ENCODE measurements around the gene RUFY4.

RUFY4 gene

DNA sequence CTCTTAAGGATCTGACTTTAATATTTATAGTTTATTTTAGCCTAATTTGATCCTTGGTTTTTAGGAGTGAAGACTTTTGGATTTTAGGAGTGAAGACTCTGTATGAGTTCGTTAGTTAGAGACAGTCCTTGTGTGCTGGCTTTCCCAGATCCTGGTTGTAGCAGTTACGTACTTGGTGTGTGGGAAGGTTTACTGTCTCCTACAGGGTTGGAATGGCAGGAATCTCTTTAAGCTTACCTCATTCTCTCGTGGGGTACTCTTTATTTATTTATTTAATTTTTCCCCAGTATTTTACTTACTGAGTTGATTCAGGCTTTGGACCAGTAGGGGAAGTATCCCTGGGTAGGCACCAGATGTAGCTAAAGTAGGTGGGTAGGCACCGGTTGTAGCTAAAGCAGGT lies 54.9 kb downstream of the RUFY4 start:
- Histone ChIP-seq H3K27ac (ENCODE audit: low read length) (no peak overlapping the region), H3K27me3 (ENCODE audit: insufficient read depth, low read length) (no peaks in the 10 kb centered on the region)

DNA sequence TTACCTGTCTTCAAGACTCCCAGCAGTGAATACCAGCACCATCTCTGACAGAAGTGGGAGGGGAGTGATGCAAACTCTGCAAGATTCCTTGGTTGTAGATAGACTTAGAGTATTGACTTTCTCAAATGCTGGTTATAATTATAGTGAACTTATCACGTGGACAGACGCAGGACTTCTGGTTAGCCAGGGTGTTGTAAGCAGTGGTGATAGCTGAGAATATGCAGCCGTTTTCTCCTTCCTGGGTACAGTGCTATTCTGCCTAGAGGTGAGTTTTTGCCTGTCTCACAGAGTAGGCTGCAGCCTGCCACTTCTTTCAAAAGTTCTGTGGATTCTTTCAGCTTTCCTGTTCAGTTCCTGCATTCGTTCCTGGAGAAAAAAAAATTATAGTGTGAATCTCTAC lies 56.0 kb downstream of the RUFY4 start:
- H3K9ac ChIP-seq (ENCODE audit: low read depth, low read length), result no peak overlapping the region
- H3K27ac ChIP-seq (ENCODE audit: low read length), result no peak overlapping the region
- H3K9me3 ChIP-seq (ENCODE audit: insufficient read depth, low read depth, low read length), result peaks cover 4% of the 10 kb centered on the region; the same call in 1 of the 2 replicates
- peaks cover 15% of the 10 kb centered on the region for H3K4me1 ChIP-seq (ENCODE audit: insufficient read depth, low read length)
- no peaks in the 10 kb centered on the region for H3K36me3 ChIP-seq (ENCODE audit: insufficient read depth, low read depth, low read length)
- H3K27me3 ChIP-seq (ENCODE audit: insufficient read depth, low read length), result no peaks in the 10 kb centered on the region
- H3K4me3 ChIP-seq (ENCODE audit: low read length), result no peak overlapping the region

More for the DNA sequence above, 54.9 kb downstream of the RUFY4 start:
- no peak overlapping the region for H3K4me3 ChIP-seq (ENCODE audit: low read length)
- H3K9me3 ChIP-seq (ENCODE audit: insufficient read depth, low read depth, low read length), result peaks cover 4% of the 10 kb centered on the region; the same call in 1 of the 2 replicates
- H3K36me3 ChIP-seq (ENCODE audit: insufficient read depth, low read depth, low read length), result no peaks in the 10 kb centered on the region
- no peak overlapping the region for H3K9ac ChIP-seq (ENCODE audit: low read depth, low read length)
- peaks cover 15% of the 10 kb centered on the region for H3K4me1 ChIP-seq (ENCODE audit: insufficient read depth, low read length)

DNA sequence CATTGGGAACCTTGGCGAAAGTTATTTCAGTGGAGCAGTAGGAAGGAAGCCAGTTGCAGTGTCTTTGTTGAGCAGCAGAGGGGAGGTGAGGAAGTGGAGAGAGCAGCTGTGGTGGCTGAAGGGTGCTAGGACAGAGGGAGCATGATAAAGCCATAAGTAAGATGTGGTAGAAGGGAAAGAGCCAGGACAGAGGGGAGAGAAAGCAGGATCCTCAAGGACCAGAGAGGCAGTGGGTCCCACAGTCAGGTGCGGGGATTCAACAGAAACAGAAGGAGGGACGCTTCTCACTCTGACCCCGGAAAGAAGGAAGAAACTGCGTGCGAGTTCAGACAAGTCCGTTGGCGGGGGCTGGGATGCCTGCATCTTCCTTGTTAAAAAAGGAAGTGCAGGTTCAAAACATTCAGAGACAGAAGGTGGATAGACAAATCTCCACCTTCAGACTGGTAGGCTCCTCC lies 56.6 kb downstream of the RUFY4 start, which contains the start of gene CXCR2:
Gene CXCR2 (plus strand): TSS at position 403 of the 455 bp plus-strand sequence. CDS start 8,774 bp downstream, outside the sequence.
- H3K36me3 ChIP-seq (ENCODE audit: insufficient read depth, low read depth, low read length), result no peaks in the 10 kb centered on the region
- no peak within 1 kb of the TSS for H3K9ac ChIP-seq (ENCODE audit: low read depth, low read length)
- peaks cover 4% of the 10 kb centered on the region; the same call in 1 of the 2 replicates for H3K9me3 ChIP-seq (ENCODE audit: insufficient read depth, low read depth, low read length)
- peaks cover 15% of the 10 kb centered on the region for H3K4me1 ChIP-seq (ENCODE audit: insufficient read depth, low read length)
- no peak within 1 kb of the TSS for H3K27ac ChIP-seq (ENCODE audit: low read length)
- H3K4me3 ChIP-seq (ENCODE audit: low read length), result no peak within 1 kb of the TSS
- H3K27me3 ChIP-seq (ENCODE audit: insufficient read depth, low read length), result no peaks in the 10 kb centered on the region

DNA sequence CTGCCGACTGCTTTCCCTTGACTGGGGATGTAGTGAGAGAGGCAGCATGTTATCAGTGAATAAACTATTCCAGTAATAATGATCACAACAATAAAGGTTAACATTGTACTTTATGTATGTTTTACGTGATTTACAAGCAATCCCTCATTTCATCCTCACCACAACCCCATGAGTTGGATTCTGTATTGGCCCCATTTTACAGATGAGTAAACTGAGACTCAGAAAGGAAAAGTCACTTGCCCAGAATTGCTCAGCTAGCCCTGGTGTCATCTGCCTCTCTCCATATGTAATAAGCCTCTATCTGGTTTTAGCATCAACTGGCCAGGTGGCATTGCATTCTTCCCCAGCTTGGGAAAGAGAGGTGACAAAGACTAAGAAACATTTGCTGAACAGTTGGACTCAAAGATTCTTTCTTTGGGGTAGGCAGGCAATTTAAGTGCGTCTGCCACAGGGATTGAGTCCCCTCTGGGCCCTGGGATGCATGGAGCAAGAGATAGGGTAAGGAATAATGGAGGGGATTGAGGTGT lies 58.9 kb downstream of the RUFY4 start:
- H3K27me3 ChIP-seq (ENCODE audit: insufficient read depth, low read length), result no peaks in the 10 kb centered on the region
- no peaks in the 10 kb centered on the region for H3K9me3 ChIP-seq (ENCODE audit: insufficient read depth, low read depth, low read length)
- H3K4me3 ChIP-seq (ENCODE audit: low read length), result no peak overlapping the region
- no peaks in the 10 kb centered on the region for H3K36me3 ChIP-seq (ENCODE audit: insufficient read depth, low read depth, low read length)
- peaks cover 15% of the 10 kb centered on the region for H3K4me1 ChIP-seq (ENCODE audit: insufficient read depth, low read length)
- no peak overlapping the region for H3K9ac ChIP-seq (ENCODE audit: low read depth, low read length)
- H3K27ac ChIP-seq (ENCODE audit: low read length), result no peak overlapping the region

DNA sequence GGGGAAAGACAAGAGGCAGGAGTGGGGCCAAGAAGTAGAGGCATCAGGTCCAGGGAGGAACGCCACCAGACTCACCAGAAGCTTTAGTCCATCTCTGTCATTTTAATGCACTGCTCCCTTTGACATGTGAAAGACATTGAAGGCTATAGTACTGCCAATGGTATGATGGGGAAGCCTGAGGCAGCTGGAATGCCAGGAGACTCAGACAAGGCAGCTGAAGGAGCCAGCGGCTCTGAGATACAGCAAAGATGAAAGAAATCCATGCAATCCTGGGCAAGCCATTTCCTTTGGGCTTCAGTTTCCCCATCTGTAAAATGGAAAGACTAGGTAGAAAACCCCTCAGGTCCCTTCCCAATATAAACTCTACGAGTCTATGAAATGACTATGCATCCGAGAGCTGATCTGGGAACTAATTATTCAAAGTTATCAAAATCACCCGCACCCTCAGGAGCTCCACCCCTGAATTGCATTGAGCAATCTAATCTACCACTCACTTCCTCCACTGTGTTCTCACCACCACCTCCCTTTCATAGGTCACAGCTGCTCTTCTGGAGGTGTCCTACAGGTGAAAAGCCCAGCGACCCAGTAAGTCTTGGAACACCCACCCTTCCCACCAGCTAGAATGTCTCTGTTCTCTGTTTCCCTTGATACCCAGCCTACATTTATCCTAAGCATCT lies 59.9 kb downstream of the RUFY4 start:
- Histone ChIP-seq H3K4me3 (ENCODE audit: low read length) (no peak overlapping the region), H3K27ac (ENCODE audit: low read length) (no peak overlapping the region), H3K9ac (ENCODE audit: low read depth, low read length) (no peak overlapping the region), H3K36me3 (ENCODE audit: insufficient read depth, low read depth, low read length) (no peaks in the 10 kb centered on the region), H3K27me3 (ENCODE audit: insufficient read depth, low read length) (no peaks in the 10 kb centered on the region), H3K4me1 (ENCODE audit: insufficient read depth, low read length) (peaks cover 15% of the 10 kb centered on the region), H3K9me3 (ENCODE audit: insufficient read depth, low read depth, low read length) (no peaks in the 10 kb centered on the region)

DNA sequence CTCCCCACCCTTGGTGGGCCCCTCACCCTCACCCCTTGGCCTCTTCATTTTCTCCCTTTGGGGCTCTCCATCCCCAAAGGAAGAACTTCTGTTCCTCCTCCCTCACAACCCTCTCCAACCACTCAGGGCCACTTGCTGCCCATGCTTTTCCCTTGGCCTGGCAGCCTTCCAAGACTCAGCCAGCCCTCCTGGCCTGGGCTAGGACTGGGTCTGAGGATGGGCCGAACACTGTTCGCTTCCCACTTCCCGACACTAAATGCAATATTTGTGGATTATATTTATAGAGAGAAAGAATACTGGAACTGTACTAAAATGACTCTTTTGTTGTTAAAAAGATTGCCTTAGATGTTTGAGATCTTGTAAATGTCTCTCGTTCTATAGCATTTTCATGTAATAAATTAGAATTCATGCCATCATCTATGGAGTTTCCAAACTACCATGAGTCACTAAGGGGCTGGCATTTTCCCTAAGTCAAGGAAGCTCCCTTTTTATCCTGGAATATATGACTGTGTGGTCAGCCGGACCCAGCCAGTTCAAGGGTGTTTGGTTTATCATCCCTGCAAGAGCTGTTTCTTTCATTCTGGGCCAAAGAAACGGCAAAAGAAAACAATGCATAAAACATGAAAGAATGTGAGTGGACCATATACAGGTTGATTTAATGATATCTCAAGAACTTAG lies 60.5 kb downstream of the RUFY4 start:
- no peak overlapping the region for H3K4me3 ChIP-seq (ENCODE audit: low read length)
- H3K27ac ChIP-seq (ENCODE audit: low read length), result no peak overlapping the region
- H3K9ac ChIP-seq (ENCODE audit: low read depth, low read length), result no peak overlapping the region
- H3K4me1 ChIP-seq (ENCODE audit: insufficient read depth, low read length), result peaks cover 15% of the 10 kb centered on the region
- H3K36me3 ChIP-seq (ENCODE audit: insufficient read depth, low read depth, low read length), result no peaks in the 10 kb centered on the region
- no peaks in the 10 kb centered on the region for H3K9me3 ChIP-seq (ENCODE audit: insufficient read depth, low read depth, low read length)
- no peaks in the 10 kb centered on the region for H3K27me3 ChIP-seq (ENCODE audit: insufficient read depth, low read length)

DNA sequence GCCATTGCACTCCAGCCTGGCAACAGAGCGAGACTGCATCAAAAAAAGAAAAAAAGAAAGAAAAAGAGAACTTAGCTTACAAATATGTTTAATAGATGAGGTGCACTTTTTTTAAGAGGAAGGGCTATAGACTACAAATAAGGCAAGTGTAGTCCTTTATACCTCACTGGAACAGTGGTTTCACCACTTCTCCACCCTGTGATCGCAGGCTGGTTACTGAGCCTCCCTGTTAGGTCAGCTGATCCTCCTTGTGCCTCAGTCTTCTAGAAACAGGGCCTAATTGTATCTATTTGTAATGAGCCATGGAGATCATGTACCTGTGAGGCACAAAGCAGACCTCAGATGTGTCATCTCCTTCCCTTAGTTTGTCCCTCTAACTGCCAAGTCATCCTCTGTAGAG lies 61.3 kb downstream of the RUFY4 start:
- Histone ChIP-seq H3K4me1 (ENCODE audit: insufficient read depth, low read length) (peaks cover 12% of the 10 kb centered on the region), H3K27me3 (ENCODE audit: insufficient read depth, low read length) (no peaks in the 10 kb centered on the region), H3K4me3 (ENCODE audit: low read length) (no peak overlapping the region), H3K9ac (ENCODE audit: low read depth, low read length) (no peak overlapping the region), H3K27ac (ENCODE audit: low read length) (no peak overlapping the region), H3K36me3 (ENCODE audit: insufficient read depth, low read depth, low read length) (no peaks in the 10 kb centered on the region), H3K9me3 (ENCODE audit: insufficient read depth, low read depth, low read length) (no peaks in the 10 kb centered on the region)

DNA sequence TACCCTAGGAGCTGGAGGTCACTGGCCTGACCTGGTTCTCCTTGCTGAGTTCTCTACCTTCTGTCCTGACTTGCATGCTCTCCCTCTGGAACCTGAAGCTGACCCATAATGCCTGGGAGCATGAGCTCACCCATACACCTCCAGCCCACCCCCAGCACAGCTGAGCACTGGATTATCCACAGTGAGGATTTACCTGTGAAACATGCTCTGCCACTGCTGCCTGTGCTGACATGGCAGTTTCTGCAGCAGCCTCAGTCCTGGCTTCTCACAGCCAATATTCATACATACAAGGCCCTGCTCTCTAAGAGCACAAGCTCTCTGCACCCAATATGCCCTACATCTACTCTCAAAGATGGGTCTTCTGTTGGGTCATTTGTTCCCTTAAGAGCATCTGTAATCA lies 61.8 kb downstream of the RUFY4 start:
- no peak overlapping the region for H3K27ac ChIP-seq (ENCODE audit: low read length)
- H3K9ac ChIP-seq (ENCODE audit: low read depth, low read length), result no peak overlapping the region
- no peaks in the 10 kb centered on the region for H3K36me3 ChIP-seq (ENCODE audit: insufficient read depth, low read depth, low read length)
- H3K4me1 ChIP-seq (ENCODE audit: insufficient read depth, low read length), result peaks cover 7% of the 10 kb centered on the region; the same call in 1 of the 2 replicates
- no peak overlapping the region for H3K4me3 ChIP-seq (ENCODE audit: low read length)
- H3K9me3 ChIP-seq (ENCODE audit: insufficient read depth, low read depth, low read length), result no peaks in the 10 kb centered on the region
- no peaks in the 10 kb centered on the region for H3K27me3 ChIP-seq (ENCODE audit: insufficient read depth, low read length)

DNA sequence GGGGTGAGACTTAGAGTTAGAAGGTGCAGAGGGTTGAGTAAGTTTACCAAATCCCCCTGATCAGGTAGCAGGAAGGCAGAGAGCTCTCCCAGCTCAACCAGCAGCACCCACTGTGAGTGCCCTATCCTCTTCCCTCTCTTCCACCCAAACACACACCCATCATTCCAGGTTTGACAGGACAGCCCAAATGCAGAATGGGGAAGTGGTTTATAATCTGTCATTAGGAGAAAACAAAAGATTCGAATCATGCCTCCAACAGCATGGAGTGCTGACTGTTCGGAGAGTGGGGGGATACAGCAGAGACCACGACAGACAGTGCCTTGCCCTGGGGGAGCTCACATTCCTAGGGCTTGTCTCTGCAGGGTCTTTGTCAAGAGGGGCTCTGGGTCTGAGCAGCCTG lies 68.5 kb downstream of the RUFY4 start:
- Histone ChIP-seq H3K9ac (ENCODE audit: low read depth, low read length) (no peak overlapping the region), H3K4me3 (ENCODE audit: low read length) (no peak overlapping the region), H3K27ac (ENCODE audit: low read length) (no peak overlapping the region), H3K9me3 (ENCODE audit: insufficient read depth, low read depth, low read length) (no peaks in the 10 kb centered on the region), H3K36me3 (ENCODE audit: insufficient read depth, low read depth, low read length) (no peaks in the 10 kb centered on the region), H3K27me3 (ENCODE audit: insufficient read depth, low read length) (no peaks in the 10 kb centered on the region), H3K4me1 (ENCODE audit: insufficient read depth, low read length) (no peaks in the 10 kb centered on the region)

DNA sequence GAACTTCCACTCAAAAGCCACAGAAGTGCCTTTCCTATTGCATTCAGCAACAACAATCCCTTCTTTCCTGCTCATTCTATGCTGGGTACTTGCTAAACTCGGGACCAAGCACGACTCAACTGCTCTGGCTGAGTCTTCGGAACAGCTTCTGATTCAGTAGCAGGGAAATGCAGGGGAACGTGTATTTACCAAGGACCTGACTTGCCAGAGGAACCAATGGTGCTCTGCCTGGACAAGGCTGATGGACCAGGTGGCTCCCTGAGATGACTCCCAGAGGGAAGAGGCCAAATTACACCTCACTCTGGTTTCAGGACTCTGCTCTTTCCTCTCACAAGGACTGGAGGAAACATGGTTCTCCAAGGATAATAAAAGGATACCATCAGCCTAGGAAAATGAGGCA lies 69.0 kb downstream of the RUFY4 start:
- Histone ChIP-seq H3K36me3 (ENCODE audit: insufficient read depth, low read depth, low read length) (no peaks in the 10 kb centered on the region), H3K9me3 (ENCODE audit: insufficient read depth, low read depth, low read length) (no peaks in the 10 kb centered on the region), H3K27me3 (ENCODE audit: insufficient read depth, low read length) (no peaks in the 10 kb centered on the region), H3K9ac (ENCODE audit: low read depth, low read length) (no peak overlapping the region), H3K4me3 (ENCODE audit: low read length) (no peak overlapping the region), H3K27ac (ENCODE audit: low read length) (no peak overlapping the region), H3K4me1 (ENCODE audit: insufficient read depth, low read length) (no peaks in the 10 kb centered on the region)
